Choroid plexus epithelial cell (primary cell): ENCODE measurements around the gene SLC44A3.
"Not testable (repeated sequence)": the region's sequence is repeated elsewhere in the genome, so short reads cannot be mapped to it uniquely, and the experiment has no call there.

ENCODE experiments used
- DNase-seq: peaks from one replicate; pipeline ENCODE4 v3.0.0-alpha.2; 2010; ENCODE audit warnings: low read depth
- H3K4me3 ChIP-seq: 2 replicates; pipeline ENCODE4 v1.5.1; 2011; ENCODE audit warnings: low read depth, mild to moderate bottlenecking, control low read depth, low read length, moderate library complexity
- TF ChIP-seq, protein P1 (sequence below): conservative IDR thresholded peaks from 2 replicates; pipeline ENCODE4 v1.5.1; 2011; ENCODE audit warnings: low read depth, mild to moderate bottlenecking, control low read depth, inconsistent platforms, low read length, moderate library complexity

SLC44A3 gene

GRCh38 chr1:94832446-94832845 lies 12.3 kb downstream of the SLC44A3 start:
- H3K4me3 ChIP-seq = no peak overlapping the region
- TF ChIP-seq, protein P1, sequence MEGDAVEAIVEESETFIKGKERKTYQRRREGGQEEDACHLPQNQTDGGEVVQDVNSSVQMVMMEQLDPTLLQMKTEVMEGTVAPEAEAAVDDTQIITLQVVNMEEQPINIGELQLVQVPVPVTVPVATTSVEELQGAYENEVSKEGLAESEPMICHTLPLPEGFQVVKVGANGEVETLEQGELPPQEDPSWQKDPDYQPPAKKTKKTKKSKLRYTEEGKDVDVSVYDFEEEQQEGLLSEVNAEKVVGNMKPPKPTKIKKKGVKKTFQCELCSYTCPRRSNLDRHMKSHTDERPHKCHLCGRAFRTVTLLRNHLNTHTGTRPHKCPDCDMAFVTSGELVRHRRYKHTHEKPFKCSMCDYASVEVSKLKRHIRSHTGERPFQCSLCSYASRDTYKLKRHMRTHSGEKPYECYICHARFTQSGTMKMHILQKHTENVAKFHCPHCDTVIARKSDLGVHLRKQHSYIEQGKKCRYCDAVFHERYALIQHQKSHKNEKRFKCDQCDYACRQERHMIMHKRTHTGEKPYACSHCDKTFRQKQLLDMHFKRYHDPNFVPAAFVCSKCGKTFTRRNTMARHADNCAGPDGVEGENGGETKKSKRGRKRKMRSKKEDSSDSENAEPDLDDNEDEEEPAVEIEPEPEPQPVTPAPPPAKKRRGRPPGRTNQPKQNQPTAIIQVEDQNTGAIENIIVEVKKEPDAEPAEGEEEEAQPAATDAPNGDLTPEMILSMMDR = no peak
- DNase-seq = no peak

DNA sequence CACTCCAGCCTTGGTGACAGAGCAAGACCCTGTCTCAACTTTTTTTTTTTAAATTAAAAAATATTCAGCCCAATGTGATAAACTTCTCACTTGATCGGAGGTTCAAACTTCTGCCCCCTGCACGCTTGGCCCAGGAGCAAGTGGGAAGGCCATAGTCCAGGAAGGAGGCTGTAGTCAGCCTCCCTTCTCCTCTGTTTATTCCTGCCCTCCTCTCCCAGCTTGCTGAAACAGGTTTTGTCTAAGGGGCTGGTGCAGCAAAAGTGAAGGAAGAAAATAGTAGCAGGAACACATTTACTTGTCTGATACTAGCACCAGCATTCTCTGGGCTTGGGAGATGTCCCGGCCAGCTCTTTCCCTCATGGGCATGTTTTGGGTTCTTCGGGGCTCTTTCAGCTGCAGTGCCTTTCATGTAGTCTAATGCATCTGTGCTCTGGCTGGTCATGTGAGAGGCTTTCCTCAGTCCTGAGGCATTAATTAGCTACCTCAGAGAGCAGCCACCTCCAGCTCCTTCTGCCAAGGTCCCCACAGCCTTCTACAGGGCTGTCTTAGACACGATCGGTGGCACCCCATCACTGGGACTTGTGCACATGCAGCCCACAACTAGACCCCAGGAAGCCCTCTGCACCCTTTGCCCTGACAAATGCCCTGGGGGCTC lies 12.9 kb downstream of the SLC44A3 start:
- H3K4me3 ChIP-seq = no peak overlapping the region
- TF ChIP-seq, protein P1 = no peak
- DNase-seq = no peak

DNA sequence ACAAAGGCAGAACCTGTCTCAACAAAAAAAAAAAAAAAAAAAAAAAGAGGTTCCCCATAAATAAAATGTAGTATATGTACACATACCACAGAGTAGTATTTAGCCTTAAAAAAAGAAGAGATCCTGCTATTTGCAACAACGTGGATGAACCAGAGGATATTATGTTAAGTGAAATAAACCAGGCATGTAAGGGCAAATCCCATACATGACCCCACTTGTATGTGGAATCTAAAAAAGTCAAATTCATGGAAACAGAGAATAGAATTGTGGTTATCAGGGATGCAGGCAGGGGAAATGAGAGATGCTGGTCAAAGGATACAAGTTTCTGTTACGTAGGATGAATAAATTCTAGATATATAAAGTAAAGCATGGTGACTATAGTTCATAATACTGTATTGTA lies 16.7 kb downstream of the SLC44A3 start:
- TF ChIP-seq, protein P1 = no peak
- DNase-seq = no peak
- no peak overlapping the region for H3K4me3 ChIP-seq

- DNase-seq = not testable (repeated sequence)
Observed at GRCh38 chr1:94840381-94840780, 20.2 kb downstream of the SLC44A3 start.

GRCh38 chr1:94840808-94841207 lies 20.7 kb downstream of the SLC44A3 start:
- H3K4me3 ChIP-seq = no peak overlapping the region
- TF ChIP-seq, protein P1 = no peak
- DNase-seq = no peak

More at GRCh38 chr1:94840381-94840780, 20.2 kb downstream of the SLC44A3 start:
- not testable (repeated sequence) for H3K4me3 ChIP-seq

GRCh38 chr1:94843430-94843829 lies 23.3 kb downstream of the SLC44A3 start:
- no peak overlapping the region for H3K4me3 ChIP-seq
- DNase-seq = no peak
- TF ChIP-seq, protein P1 = no peak

DNA sequence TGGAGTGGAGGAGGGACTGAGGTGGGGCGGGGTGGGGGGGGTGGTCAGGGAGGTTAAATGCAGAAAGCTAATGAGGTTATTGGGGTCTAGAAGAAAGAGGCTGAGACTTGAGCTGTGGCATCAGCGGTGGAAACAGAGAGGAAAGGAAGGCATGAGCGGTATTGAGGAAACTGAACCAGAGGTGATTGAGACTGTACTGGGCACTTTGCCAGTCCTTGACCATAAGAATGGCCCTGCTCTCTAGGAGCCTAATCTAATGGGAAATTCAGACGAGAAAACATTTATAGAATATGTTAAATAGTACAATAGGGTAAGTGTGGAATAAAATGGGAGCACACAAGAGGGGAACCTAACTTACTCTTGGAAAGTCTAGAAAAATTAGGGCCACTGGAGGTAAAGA lies 23.7 kb downstream of the SLC44A3 start:
- no peak overlapping the region for H3K4me3 ChIP-seq
- peak; percentile 36 for DNase-seq
- TF ChIP-seq, protein P1 = no peak
